IMR-90 (cell line): ENCODE measurements around the gene ELOB. TPM values are rescaled to one million over a fixed set of nuclear protein-coding genes. Genes with fewer than 3 reads are reported as not detected.

Experiments used
- ATAC-seq: fragments of 200-7000 bp; cut with Tn5 transposase; 2 replicates; pipeline ENCODE4 v1.9.1; 2020; ENCODE audit warnings: low read depth, mild to moderate bottlenecking, moderate library complexity
- BruUV-seq: library from RNA; stranded (reverse); fragments of 400-500 nt; replicated peaks from 2 replicates; lab custom pipeline; 2021; lab: Mats Ljungman, UMichigan
- CTCF ChIA-PET: fragments of 300-600 bp; formaldehyde crosslinking; extraction: SDS; loops from one replicate; lab custom pipeline; 2021; ENCODE audit warnings: antibody characterized with exemption; lab: Yijun Ruan, JAX
- POLR2A ChIA-PET: fragments of 300-600 bp; sonication (Branson Sonifier 250); formaldehyde crosslinking; loops from one replicate; lab custom pipeline; 2022; ENCODE audit warnings: antibody characterized with exemption; ENCODE audit not compliant: unreplicated experiment; lab: Charles Lee
- DNase-seq: peaks from one replicate; pipeline ENCODE4 v3.0.0; 2013
- H2AFZ ChIP-seq: replicated peaks from 2 replicates; pipeline ENCODE3; 2013; ENCODE audit warnings: low read length, mild to moderate bottlenecking; ENCODE audit not compliant: poor library complexity
- H2AK5ac ChIP-seq: 2 replicates; pipeline ENCODE4 v1.6.1; 2013; ENCODE audit warnings: low read depth, low read length, inconsistent platforms
- H2AK9ac ChIP-seq: replicated peaks from 2 replicates; pipeline ENCODE3; 2013; ENCODE audit warnings: mild to moderate bottlenecking, low read depth, low read length, moderate library complexity; ENCODE audit not compliant: poor library complexity
- H2BK120ac ChIP-seq: 2 replicates; pipeline ENCODE4 v1.6.1; 2013; ENCODE audit warnings: low read depth, low read length, inconsistent platforms
- H2BK15ac ChIP-seq: 3 replicates; pipeline ENCODE4 v1.6.1; 2013; ENCODE audit warnings: low read depth, low read length, inconsistent platforms
- H2BK20ac ChIP-seq: 2 replicates; pipeline ENCODE4 v1.6.1; 2013; ENCODE audit warnings: low read depth, mild to moderate bottlenecking, inconsistent platforms, low read length, moderate library complexity
- H2BK5ac ChIP-seq: 2 replicates; pipeline ENCODE4 v1.6.1; 2013; ENCODE audit warnings: mild to moderate bottlenecking, low read depth, low read length, inconsistent platforms; ENCODE audit not compliant: poor library complexity, severe bottlenecking
- H3K14ac ChIP-seq: replicated peaks from 2 replicates; pipeline ENCODE4 v1.6.1; 2013; ENCODE audit warnings: low read depth, low read length, inconsistent platforms
- H3K18ac ChIP-seq: 2 replicates; pipeline ENCODE4 v1.6.1; 2013; ENCODE audit warnings: low read depth, low read length, control low read depth
- H3K23ac ChIP-seq: 2 replicates; pipeline ENCODE4 v1.6.1; 2013; ENCODE audit warnings: low read depth, low read length, inconsistent platforms
- H3K27ac ChIP-seq: 2 replicates; pipeline ENCODE4 v1.5.1; 2013; ENCODE audit warnings: mild to moderate bottlenecking, control low read depth, low read length; ENCODE audit not compliant: insufficient read depth
- H3K27me3 ChIP-seq: 2 replicates; pipeline ENCODE4 v1.6.1; 2013; ENCODE audit warnings: low read length; ENCODE audit not compliant: control insufficient read depth, insufficient read depth
- H3K36me3 ChIP-seq: 2 replicates; pipeline ENCODE4 v1.6.1; 2013; ENCODE audit warnings: low read length, mixed read lengths; ENCODE audit not compliant: control insufficient read depth, insufficient read depth
- H3K4ac ChIP-seq: 2 replicates; pipeline ENCODE4 v1.6.1; 2013; ENCODE audit warnings: low read depth, low read length, inconsistent platforms
- H3K4me1 ChIP-seq: 2 replicates; pipeline ENCODE4 v1.6.1; 2013; ENCODE audit warnings: low read length, mixed read lengths; ENCODE audit not compliant: control insufficient read depth, insufficient read depth
- H3K4me2 ChIP-seq: 2 replicates; pipeline ENCODE4 v1.6.1; 2013; ENCODE audit warnings: low read depth, mild to moderate bottlenecking, control low read depth, low read length, moderate library complexity
- H3K4me3 ChIP-seq: 2 replicates; pipeline ENCODE4 v1.5.1; 2013; ENCODE audit warnings: low read depth, mild to moderate bottlenecking, control low read depth, low read length, moderate library complexity; ENCODE audit not compliant: insufficient read depth
- H3K56ac ChIP-seq: 2 replicates; pipeline ENCODE4 v1.6.1; 2013; ENCODE audit warnings: low read length, inconsistent platforms; ENCODE audit not compliant: insufficient read depth; ENCODE audit errors: extremely low read depth
- H3K79me1 ChIP-seq, 2 experiments: 2 replicates each; pipeline ENCODE4 v1.6.1; 2013; ENCODE audit warnings: low read length in 2 of 2, inconsistent platforms in 1 of 2, low read depth in 1 of 2
- H3K9ac ChIP-seq: 2 replicates; pipeline ENCODE4 v1.6.1; 2013; ENCODE audit warnings: low read depth, low read length, control low read depth
- H3K9me1 ChIP-seq: 2 replicates; pipeline ENCODE4 v1.6.1; 2013; ENCODE audit warnings: low read length, inconsistent platforms; ENCODE audit not compliant: insufficient read depth
- H3K9me3 ChIP-seq: 2 replicates; pipeline ENCODE4 v1.6.1; 2013; ENCODE audit warnings: low read length; ENCODE audit not compliant: control insufficient read depth, insufficient read depth
- H4K20me1 ChIP-seq: 2 replicates; pipeline ENCODE4 v1.6.1; 2013; ENCODE audit warnings: low read length, inconsistent platforms; ENCODE audit not compliant: insufficient read depth
- H4K5ac ChIP-seq: 2 replicates; pipeline ENCODE4 v1.6.1; 2013; ENCODE audit warnings: mild to moderate bottlenecking, low read depth, low read length, control low read depth
- H4K8ac ChIP-seq, 2 experiments: 2 replicates each; pipeline ENCODE4 v1.6.1; 2013; ENCODE audit warnings: low read depth in 2 of 2, low read length in 2 of 2, control low read depth in 1 of 2, inconsistent platforms in 1 of 2
- H4K91ac ChIP-seq: 2 replicates; pipeline ENCODE4 v1.6.1; 2013; ENCODE audit warnings: low read depth, low read length, inconsistent platforms; ENCODE audit not compliant: insufficient read depth
- CEBPB ChIP-seq: IDR thresholded peaks from 2 replicates; pipeline ENCODE4 v1.6.1; 2012; ENCODE audit warnings: low read depth, low read length, improper control_type of control experiment
- NFE2L2 ChIP-seq: fragments of 150-350 bp; IDR thresholded peaks from 2 replicates; pipeline ENCODE4 v1.6.1; 2016; ENCODE audit warnings: low read depth, mild to moderate bottlenecking, low read length
- RCOR1 ChIP-seq: IDR thresholded peaks from 2 replicates; pipeline ENCODE4 v1.6.1; 2012; ENCODE audit warnings: mild to moderate bottlenecking, low read length, improper control_type of control experiment; ENCODE audit not compliant: insufficient replicate concordance
- RFX5 ChIP-seq: IDR thresholded peaks from 2 replicates; pipeline ENCODE4 v1.8.0; 2012; ENCODE audit warnings: low read depth, mild to moderate bottlenecking, low read length, moderate library complexity
- WGBS, 2 experiments: methylation state at CpG; one replicate each; pipeline versions ENCODE4 v1.1.5 to v1.1.7; 2013; ENCODE audit warnings: missing lambda C conversion rate in 2 of 2; ENCODE audit not compliant: insufficient read length in 1 of 2; ENCODE audit errors: extremely low coverage in 2 of 2; 5-methylcytosine and 5-hydroxymethylcytosine counted together
- dilution Hi-C: fragments of 300-500 bp; cut with HindIII; formaldehyde crosslinking; loops from one replicate; pipeline ENCODE4 v1.14.3; 2018; ENCODE audit warnings: low sequenced_read_pairs; ENCODE audit not compliant: unreplicated experiment
- in situ Hi-C: fragments of 300-500 bp; cut with MboI; formaldehyde crosslinking; loops from 3 replicates; pipeline ENCODE4 v1.14.3; 2019; ENCODE audit warnings: low sequenced_read_pairs, inconsistent platforms, mixed read lengths
- intact Hi-C: fragments of 100-400 bp; cut with micrococcal nuclease; formaldehyde crosslinking; loops from 2 replicates; pipeline ENCODE4 v1.10.0; 2022
- polyA plus RNA-seq, 3 experiments: library from polyadenylated mRNA; depleted of rRNA; stranded (reverse); fragments of >200 nt; gene quantifications; 2 replicates each; pipeline ENCODE4 v1.2.3, GENCODE V29; 2012; ENCODE audit warnings: low replicate concordance in 1 of 3
- total RNA-seq: library from RNA; depleted of rRNA; stranded (reverse); fragments of >200 nt; gene quantifications from 2 replicates; pipeline ENCODE4 v1.2.3, GENCODE V29; 2012

Gene ELOB
- total and polyA plus RNA-seq, 2 of the 4 experiments (the other 2 are of a cell fraction), result 442 to 5,859 TPM

- H4K5ac ChIP-seq, result no peak overlapping the region
- H2BK5ac ChIP-seq, result no peak overlapping the region
- intact Hi-C loops, result no loop called here
- TF ChIP-seq RFX5 (no peak), CEBPB (no peak), NFE2L2 (no peak), RCOR1 (no peak)
- no peak overlapping the region for H3K4ac ChIP-seq
- no peak overlapping the region for H3K23ac ChIP-seq
- WGBS, 2 experiments, result 50% methylated on average over 1 of the region's 7 CpGs; no CpG with 5 or more reads in 1 of the 2 experiments
- dilution Hi-C loops, result no loop called here
- POLR2A ChIA-PET, result no interaction called here
- H2AK9ac ChIP-seq, result no peak overlapping the region
- H2AK5ac ChIP-seq, result no peak overlapping the region
- CTCF ChIA-PET, result no interaction called here
- no peaks in the 10 kb centered on the region for H4K20me1 ChIP-seq
- no peak for ATAC-seq
- H2AFZ ChIP-seq, result no peak overlapping the region
- no peaks in the 10 kb centered on the region for H3K4me1 ChIP-seq
- in situ Hi-C loops, result no loop called here
- no peak overlapping the region for H3K4me2 ChIP-seq
- H3K27ac ChIP-seq, result no peak overlapping the region
- no peaks in the 10 kb centered on the region for H3K9me3 ChIP-seq
- H2BK120ac ChIP-seq, result no peak overlapping the region
- H3K9ac ChIP-seq, result no peak overlapping the region
- H4K91ac ChIP-seq, result no peak overlapping the region
- no peaks in the 10 kb centered on the region; the same call in 1 of the 2 replicates for H3K27me3 ChIP-seq
- H4K8ac ChIP-seq, result no peak overlapping the region
- no peaks in the 10 kb centered on the region for H3K9me1 ChIP-seq
- H3K18ac ChIP-seq, result no peak overlapping the region
- H3K56ac ChIP-seq, result no peak overlapping the region
- no peaks in the 10 kb centered on the region for H3K79me1 ChIP-seq
- H3K4me3 ChIP-seq, result no peak overlapping the region
- no peak overlapping the region for H3K14ac ChIP-seq
- H2BK15ac ChIP-seq, result no peak overlapping the region
- BruUV-seq, result no TSS peak
- H2BK20ac ChIP-seq, result no peak overlapping the region
- H3K36me3 ChIP-seq, result no peaks in the 10 kb centered on the region
- no peak for DNase-seq
Measured at GRCh38 chr16:2737895-2738418, 39.1 kb downstream of the ELOB start.
